ENCODE results near the gene PIEZO1.

Gene PIEZO1

DNA sequence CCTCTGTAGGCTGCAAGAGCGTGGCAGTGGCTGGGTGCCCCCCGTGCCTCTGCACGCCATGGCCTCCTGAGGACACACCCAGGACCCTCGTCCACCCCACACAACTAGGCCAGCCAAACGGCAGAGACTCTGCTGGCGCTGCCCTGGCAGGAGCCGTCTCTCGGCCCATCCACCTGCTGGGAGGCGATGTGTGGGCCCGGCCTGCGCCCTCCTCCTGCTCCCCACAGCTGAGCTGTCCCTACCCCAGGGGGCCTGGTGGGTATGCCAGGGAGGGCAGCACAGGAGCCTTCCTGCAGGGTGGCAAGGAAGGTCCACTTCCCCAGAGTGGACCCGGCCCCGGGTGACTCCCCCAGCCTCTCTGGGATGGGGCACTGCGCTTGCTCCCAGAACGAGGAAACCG is 85.8 kb downstream of the PIEZO1 start:
- DNase-seq (no peak), ATAC-seq (no peak)
- Mint-ChIP-seq H3K27ac (no peak overlapping the region), H3K9me3 (no peaks in the 10 kb centered on the region), H3K27me3 (no peaks in the 10 kb centered on the region), H3K4me3 (no peak overlapping the region), H3K4me1 (peaks cover 74% of the 10 kb centered on the region)

DNA sequence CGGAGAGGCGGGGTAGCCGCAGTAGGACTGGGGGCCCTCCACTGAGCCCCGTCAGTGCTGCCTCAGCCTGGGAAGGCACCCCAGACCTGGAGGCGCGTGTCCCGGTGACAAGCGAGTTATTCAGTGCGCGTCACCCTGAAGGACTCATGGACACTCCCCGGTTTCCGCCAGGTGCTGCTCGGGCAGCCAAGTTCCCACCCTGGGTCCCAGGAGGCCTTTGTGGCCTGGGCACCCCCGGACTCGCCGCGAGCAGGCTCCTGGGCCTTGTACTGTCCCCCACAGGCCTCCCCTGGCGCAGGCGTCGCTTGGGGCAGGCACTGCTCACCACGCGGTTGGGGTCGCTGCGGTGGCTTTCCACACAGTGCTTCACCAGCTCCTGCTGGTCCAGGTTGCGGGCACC is 86.4 kb downstream of the PIEZO1 start:
- no peak for ATAC-seq
- no peak for DNase-seq
- Mint-ChIP-seq H3K9me3 (no peaks in the 10 kb centered on the region), H3K27ac (peak overlapping the region in 1 of 2 donors; percentile 67), H3K4me3 (no peak overlapping the region), H3K27me3 (no peaks in the 10 kb centered on the region), H3K4me1 (peaks cover 71% of the 10 kb centered on the region)

GRCh38 chr16:88697831-88698615 is 87.0 kb downstream of the PIEZO1 start:
- peak overlapping the region in 1 of 2 donors; percentile 15 for H3K4me3 Mint-ChIP-seq
- peak overlapping the region in 1 of 2 donors; percentile 93 for H3K27ac Mint-ChIP-seq
- ATAC-seq (no peak), DNase-seq (no peak)
- H3K9me3 Mint-ChIP-seq = no peaks in the 10 kb centered on the region
- no peaks in the 10 kb centered on the region for H3K27me3 Mint-ChIP-seq
- H3K4me1 Mint-ChIP-seq = peaks cover 66% of the 10 kb centered on the region

- Mint-ChIP-seq H3K27ac (peak overlapping the region in 1 of 2 donors; percentile 93), H3K4me3 (no peak overlapping the region), H3K4me1 (peaks cover 66% of the 10 kb centered on the region), H3K9me3 (no peaks in the 10 kb centered on the region), H3K27me3 (no peaks in the 10 kb centered on the region)
- DNase-seq = no peak
- no peak for ATAC-seq
Measured at GRCh38 chr16:88697116-88697830, 87.7 kb downstream of the PIEZO1 start.

- ATAC-seq = no peak
- Mint-ChIP-seq H3K4me1 (peaks cover 66% of the 10 kb centered on the region), H3K9me3 (no peaks in the 10 kb centered on the region), H3K27me3 (no peaks in the 10 kb centered on the region), H3K27ac (no peak overlapping the region), H3K4me3 (no peak overlapping the region)
- no peak for DNase-seq
Measured at GRCh38 chr16:88696441-88696840, 88.6 kb downstream of the PIEZO1 start.

DNA sequence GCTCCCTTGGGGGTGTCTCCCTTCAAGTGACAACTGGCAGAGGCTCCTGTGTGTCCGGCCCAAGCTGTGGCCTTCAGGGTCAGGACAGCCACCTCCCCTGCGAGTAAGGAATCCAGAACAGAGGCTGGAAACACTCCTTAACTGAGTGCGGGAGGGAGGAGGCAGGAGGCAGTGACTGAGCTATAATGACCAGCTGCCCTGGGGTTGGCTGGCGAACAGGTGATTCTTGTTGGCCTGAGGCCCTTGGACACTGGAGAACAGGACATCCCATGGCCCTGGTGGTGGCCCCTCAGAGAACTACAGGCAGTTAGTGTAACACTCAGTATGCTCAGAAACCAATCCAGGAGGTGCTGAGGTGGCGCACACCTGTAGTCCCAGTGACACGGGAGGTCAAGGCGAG is 89.3 kb downstream of the PIEZO1 start:
- DNase-seq = no peak
- no peak overlapping the region for H3K4me3 Mint-ChIP-seq
- no peaks in the 10 kb centered on the region for H3K27me3 Mint-ChIP-seq
- no peak overlapping the region for H3K27ac Mint-ChIP-seq
- no peak for ATAC-seq
- peaks cover 66% of the 10 kb centered on the region for H3K4me1 Mint-ChIP-seq
- H3K9me3 Mint-ChIP-seq = no peaks in the 10 kb centered on the region

DNA sequence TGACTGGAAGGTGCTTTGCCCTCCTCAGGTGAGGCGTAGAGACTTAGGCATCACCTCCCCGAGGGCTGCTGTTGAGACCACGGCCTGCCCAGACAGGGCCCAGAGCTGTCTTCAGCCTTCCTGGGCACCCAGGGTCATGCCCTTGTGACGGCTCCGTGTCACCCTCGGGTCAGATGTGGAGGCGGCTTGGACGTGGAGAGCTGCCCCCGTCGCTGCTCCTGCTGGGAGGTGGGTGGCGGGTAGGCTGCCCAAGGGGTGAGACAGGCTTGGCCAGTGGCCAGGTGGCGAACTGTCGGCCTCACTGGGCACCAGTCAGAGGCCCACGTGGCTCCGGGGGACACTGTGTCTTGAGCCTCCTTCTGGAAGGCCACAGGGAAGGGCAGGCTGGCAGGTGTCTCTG is 89.8 kb downstream of the PIEZO1 start:
- no peak overlapping the region for H3K4me3 Mint-ChIP-seq
- H3K9me3 Mint-ChIP-seq = no peaks in the 10 kb centered on the region
- DNase-seq = no peak
- peaks cover 66% of the 10 kb centered on the region for H3K4me1 Mint-ChIP-seq
- no peaks in the 10 kb centered on the region for H3K27me3 Mint-ChIP-seq
- no peak overlapping the region for H3K27ac Mint-ChIP-seq
- no peak for ATAC-seq

GRCh38 chr16:88694221-88695087 is 90.6 kb downstream of the PIEZO1 start:
- H3K27me3 Mint-ChIP-seq = no peaks in the 10 kb centered on the region
- H3K9me3 Mint-ChIP-seq = no peaks in the 10 kb centered on the region
- no peak for DNase-seq
- H3K4me1 Mint-ChIP-seq = peaks cover 63% of the 10 kb centered on the region
- H3K4me3 Mint-ChIP-seq = no peak overlapping the region
- ATAC-seq = no peak
- H3K27ac Mint-ChIP-seq = peak overlapping the region in 1 of 2 donors; percentile 94

DNA sequence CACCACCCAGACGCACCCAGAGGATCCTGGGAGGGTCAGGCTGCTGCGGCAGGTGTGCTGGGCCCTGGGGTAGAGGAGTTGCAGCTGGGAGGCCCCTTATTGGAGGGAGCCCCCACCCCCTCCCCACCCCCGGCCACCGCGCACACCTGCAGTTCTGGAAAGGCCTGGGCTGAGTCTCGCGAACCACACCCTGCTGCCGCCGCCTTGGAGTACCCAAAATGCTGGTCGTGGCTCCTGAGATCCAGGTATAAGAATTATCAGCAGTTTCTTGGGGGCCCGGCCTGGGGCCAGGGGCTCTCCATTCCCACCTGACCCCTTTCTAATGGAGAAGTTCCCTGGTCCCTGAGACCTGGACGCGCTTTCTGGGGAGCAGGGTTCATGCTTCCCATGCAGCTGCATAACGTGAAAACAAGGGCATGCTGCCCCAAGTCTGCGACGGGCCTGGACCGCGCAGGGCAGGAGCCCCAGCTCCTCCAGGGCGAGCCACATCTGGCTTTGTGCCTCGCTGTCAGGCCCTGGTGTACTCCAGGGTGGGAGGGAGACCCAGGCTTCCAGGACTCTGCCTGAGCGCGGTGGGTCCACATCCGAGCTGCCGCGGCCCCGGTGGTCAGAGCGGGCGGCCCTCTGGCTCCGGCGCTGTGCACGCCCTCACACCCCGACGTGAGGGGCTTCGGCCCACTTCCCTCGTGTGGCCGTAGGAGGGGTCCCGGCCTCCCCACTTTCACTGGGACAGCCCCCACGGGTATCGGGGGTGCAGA is 91.4 kb downstream of the PIEZO1 start:
- no peaks in the 10 kb centered on the region for H3K9me3 Mint-ChIP-seq
- H3K27me3 Mint-ChIP-seq = no peaks in the 10 kb centered on the region
- H3K27ac Mint-ChIP-seq = peak overlapping the region in 1 of 2 donors; percentile 34
- H3K4me3 Mint-ChIP-seq = peak overlapping the region in 1 of 2 donors; percentile 15
- DNase-seq = no peak
- H3K4me1 Mint-ChIP-seq = peaks cover 60% of the 10 kb centered on the region
- peak; percentile 12 for ATAC-seq

- DNase-seq = no peak
- H3K27me3 Mint-ChIP-seq = no peaks in the 10 kb centered on the region
Measured at GRCh38 chr16:88692861-88693260, 92.2 kb downstream of the PIEZO1 start.

GRCh38 chr16:88691924-88692560 is 93.0 kb downstream of the PIEZO1 start:
- peak; percentile 25 for ATAC-seq
- Mint-ChIP-seq H3K27ac (peak overlapping the region in 1 of 2 donors; percentile 54), H3K9me3 (no peaks in the 10 kb centered on the region), H3K27me3 (no peaks in the 10 kb centered on the region), H3K4me1 (peaks cover 59% of the 10 kb centered on the region), H3K4me3 (peak overlapping the region; percentile 37 to 60)
- DNase-seq = no peak

More at GRCh38 chr16:88692861-88693260, 92.2 kb downstream of the PIEZO1 start:
- H3K4me3 Mint-ChIP-seq = peak overlapping the region in 1 of 2 donors; percentile 13
- H3K9me3 Mint-ChIP-seq = no peaks in the 10 kb centered on the region
- H3K4me1 Mint-ChIP-seq = peaks cover 60% of the 10 kb centered on the region
- no peak for ATAC-seq
- peak overlapping the region in 1 of 2 donors; percentile 54 for H3K27ac Mint-ChIP-seq

- ATAC-seq (no peak), DNase-seq (no peak)
- H3K4me1 Mint-ChIP-seq = peaks cover 63% of the 10 kb centered on the region
- H3K9me3 Mint-ChIP-seq = no peaks in the 10 kb centered on the region
- H3K27me3 Mint-ChIP-seq = no peaks in the 10 kb centered on the region
- H3K4me3 Mint-ChIP-seq = peak overlapping the region in 1 of 2 donors; percentile 60
- peak overlapping the region in 1 of 2 donors; percentile 71 for H3K27ac Mint-ChIP-seq
Measured at GRCh38 chr16:88691129-88691813, 93.7 kb downstream of the PIEZO1 start.

DNA sequence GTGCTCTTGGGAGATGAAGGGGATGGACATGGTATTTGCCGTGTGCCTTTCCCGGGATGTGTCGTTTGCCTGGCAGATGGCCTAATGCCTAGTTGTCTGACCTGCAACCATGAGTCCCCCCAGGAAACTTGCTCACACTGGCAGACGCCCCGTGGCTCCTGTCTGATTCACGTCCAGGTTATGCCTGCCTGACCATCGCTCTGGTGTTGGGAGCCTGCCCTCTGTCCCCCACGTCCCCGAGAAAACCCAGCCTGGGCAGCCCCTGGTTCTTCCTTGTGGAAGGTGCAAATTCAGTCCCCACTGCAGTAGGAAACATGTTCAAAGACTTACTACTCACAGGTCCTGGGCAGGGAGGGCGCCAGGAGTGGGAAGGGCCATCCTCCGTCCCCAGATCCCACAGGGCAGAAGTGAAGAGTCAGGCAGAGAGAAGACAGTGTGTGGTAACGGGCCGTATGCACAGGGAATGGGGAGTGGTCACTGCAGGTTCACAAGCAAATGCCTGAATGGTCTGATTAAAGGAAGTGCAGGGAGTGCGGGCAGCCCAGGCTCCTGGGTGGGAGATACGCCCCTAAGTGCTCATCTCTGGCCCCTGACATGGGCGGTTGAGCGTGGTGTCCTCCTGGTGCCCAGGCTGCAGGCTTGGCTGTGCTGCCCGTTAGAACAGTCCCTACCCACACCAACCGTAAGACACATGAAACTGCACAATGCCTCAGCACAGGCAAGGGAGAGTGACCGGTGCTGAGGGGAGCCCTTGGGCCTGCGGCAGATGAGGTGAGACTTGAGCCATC is 94.5 kb downstream of the PIEZO1 start:
- DNase-seq (no peak), ATAC-seq (no peak)
- Mint-ChIP-seq H3K27me3 (no peaks in the 10 kb centered on the region), H3K9me3 (no peaks in the 10 kb centered on the region), H3K27ac (no peak overlapping the region), H3K4me3 (peak overlapping the region in 1 of 2 donors; percentile 49), H3K4me1 (peaks cover 64% of the 10 kb centered on the region)
